Esophagus muscularis mucosa (tissue), 3 donors: ENCODE results near the gene USP27X.

ENCODE experiments used
- POLR2A ChIP-seq: fragments of 450-650 bp; IDR thresholded peaks from one replicate; pipeline ENCODE4 v1.6.1; 2017; ENCODE audit warnings: antibody characterized with exemption, moderate library complexity, mild to moderate bottlenecking, low read depth
- POLR2AphosphoS5 ChIP-seq, 2 donors: sonication (generic); formaldehyde crosslinking; IDR thresholded peaks; one replicate each; pipeline ENCODE4 v1.6.1; 2017; ENCODE audit warnings: antibody characterized with exemption in 2 of 2
- TF ChIP-seq, protein P1 (sequence below), 3 experiments: fragments of 200-600 bp in 2 of 3; fragments of 450-650 bp in 1 of 3; sonication (generic) in 2 of 3; IDR thresholded peaks; one replicate each; pipeline ENCODE4 v1.5.1; 2017 to 2019; ENCODE audit warnings: antibody characterized with exemption in 3 of 3, mild to moderate bottlenecking in 2 of 3, moderate library complexity in 1 of 3

DNA sequence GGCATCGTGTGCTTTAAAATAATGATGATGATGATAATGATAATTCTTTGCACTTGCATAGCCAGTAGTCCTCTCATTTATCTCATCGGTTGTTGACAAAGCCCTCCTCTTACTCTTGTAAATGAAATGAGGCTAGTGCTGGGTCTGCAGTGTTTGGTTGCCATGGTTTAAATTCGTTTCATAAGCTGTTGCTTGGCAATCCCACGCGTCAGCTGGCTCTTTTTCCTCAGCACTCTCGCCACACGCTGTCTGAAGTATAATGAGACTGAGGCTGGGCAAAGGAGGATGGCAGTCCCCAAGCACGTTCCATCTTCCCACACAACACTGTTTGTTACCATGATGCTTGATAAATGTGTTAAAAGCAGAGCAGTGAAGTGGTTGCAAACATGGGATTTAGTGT lies 34.7 kb upstream of the USP27X start:
- TF ChIP-seq, protein P1, sequence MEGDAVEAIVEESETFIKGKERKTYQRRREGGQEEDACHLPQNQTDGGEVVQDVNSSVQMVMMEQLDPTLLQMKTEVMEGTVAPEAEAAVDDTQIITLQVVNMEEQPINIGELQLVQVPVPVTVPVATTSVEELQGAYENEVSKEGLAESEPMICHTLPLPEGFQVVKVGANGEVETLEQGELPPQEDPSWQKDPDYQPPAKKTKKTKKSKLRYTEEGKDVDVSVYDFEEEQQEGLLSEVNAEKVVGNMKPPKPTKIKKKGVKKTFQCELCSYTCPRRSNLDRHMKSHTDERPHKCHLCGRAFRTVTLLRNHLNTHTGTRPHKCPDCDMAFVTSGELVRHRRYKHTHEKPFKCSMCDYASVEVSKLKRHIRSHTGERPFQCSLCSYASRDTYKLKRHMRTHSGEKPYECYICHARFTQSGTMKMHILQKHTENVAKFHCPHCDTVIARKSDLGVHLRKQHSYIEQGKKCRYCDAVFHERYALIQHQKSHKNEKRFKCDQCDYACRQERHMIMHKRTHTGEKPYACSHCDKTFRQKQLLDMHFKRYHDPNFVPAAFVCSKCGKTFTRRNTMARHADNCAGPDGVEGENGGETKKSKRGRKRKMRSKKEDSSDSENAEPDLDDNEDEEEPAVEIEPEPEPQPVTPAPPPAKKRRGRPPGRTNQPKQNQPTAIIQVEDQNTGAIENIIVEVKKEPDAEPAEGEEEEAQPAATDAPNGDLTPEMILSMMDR (IDR thresholded peaks at IDR 0.05): no peak
- TF ChIP-seq POLR2AphosphoS5 (IDR thresholded peaks at IDR 0.05) (no peak), POLR2A (no peak)
